Measurements from ENCODE around the gene STX1B. TPM values are rescaled to one million over a fixed set of nuclear protein-coding genes. Genes with fewer than 3 reads are reported as not detected.

The STX1B gene
- total RNA-seq, 2 donors from 2014 or later: 0.95 to 1.1 TPM

GRCh38 chr16:30998852-30999761 is 11.3 kb downstream of the STX1B start:
- DNase-seq (ENCODE audit: low spot score): no peak
- intact Hi-C loops (cut with DNase I): loop anchor here in 1 of 2 donors (5.0 kb wide), 1 partner anchor 33 kb away; the partner anchor contains the start of gene STX4

- DNase-seq (ENCODE audit: low spot score): no peak
- intact Hi-C loops (cut with DNase I): loop anchor here in 1 of 2 donors (5.0 kb wide), 1 partner anchor 34 kb away; the partner anchor contains the start of gene STX4
Observed at GRCh38 chr16:30997725-30998711, 12.4 kb downstream of the STX1B start.

GRCh38 chr16:30996985-30997724 is 13.3 kb downstream of the STX1B start:
- peak; percentile 96 for DNase-seq (ENCODE audit: low spot score)
- intact Hi-C loops (cut with DNase I): loop anchor here in 1 of 2 donors (5.0 kb wide), 1 partner anchor 35 kb away; the partner anchor contains the start of gene STX4

GRCh38 chr16:30996324-30996984 is 14.0 kb downstream of the STX1B start:
- no peak for DNase-seq (ENCODE audit: low spot score)
- intact Hi-C loops (cut with DNase I): loop anchor here in 1 of 2 donors (5.0 kb wide), 1 partner anchor 36 kb away; the partner anchor contains the start of gene STX4

GRCh38 chr16:30995927-30996323 is 14.5 kb downstream of the STX1B start:
- no peak for DNase-seq (ENCODE audit: low spot score)
- intact Hi-C loops (cut with DNase I): loop anchor here in 1 of 2 donors (5.0 kb wide), 1 partner anchor 36 kb away; the partner anchor contains the start of gene STX4

GRCh38 chr16:30992931-30993816 is 17.3 kb downstream of the STX1B start:
- intact Hi-C loops (cut with DNase I): no loop called here
- no peak for DNase-seq (ENCODE audit: low spot score)

- intact Hi-C loops (cut with DNase I): no loop called here
- DNase-seq (ENCODE audit: low spot score): no peak
Observed at GRCh38 chr16:30992276-30992780, 18.1 kb downstream of the STX1B start.

GRCh38 chr16:30991052-30991451 is 19.4 kb downstream of the STX1B start:
- intact Hi-C loops (cut with DNase I): no loop called here
- no peak for DNase-seq (ENCODE audit: low spot score)

GRCh38 chr16:30990105-30990504 is 20.3 kb downstream of the STX1B start:
- intact Hi-C loops (cut with DNase I): no loop called here
- no peak for DNase-seq (ENCODE audit: low spot score)

- intact Hi-C loops (cut with DNase I): loop anchor here in 1 of 2 donors (10.0 kb wide), 3 partner anchors 105 to 875 kb away; partner anchors contain the start of genes ARMC5 and VKORC1
- DNase-seq (ENCODE audit: low spot score): no peak
Observed at GRCh38 chr16:30989469-30990047, 20.9 kb downstream of the STX1B start.

GRCh38 chr16:30987581-30988190 is 22.8 kb downstream of the STX1B start:
- no peak for DNase-seq (ENCODE audit: low spot score)
- intact Hi-C loops (cut with DNase I): loop anchor here in 1 of 2 donors (10.0 kb wide), 3 partner anchors 107 to 877 kb away; partner anchors contain the start of genes ARMC5 and VKORC1

- intact Hi-C loops (cut with DNase I): loop anchor here in 1 of 2 donors (10.0 kb wide), 3 partner anchors 108 to 878 kb away; partner anchors contain the start of genes ARMC5 and VKORC1
- DNase-seq (ENCODE audit: low spot score): no peak
Observed at GRCh38 chr16:30986129-30986991, 24.1 kb downstream of the STX1B start.

GRCh38 chr16:30985401-30986128 is 24.9 kb downstream of the STX1B start:
- DNase-seq (ENCODE audit: low spot score): peak; percentile 87

More at GRCh38 chr16:30985401-30986128, 24.9 kb downstream of the STX1B start:
- intact Hi-C loops (cut with DNase I): loop anchor here in 1 of 2 donors (10.0 kb wide), 3 partner anchors 109 to 879 kb away; partner anchors contain the start of genes ARMC5 and VKORC1

Data from posterior vena cava (tissue), 2 donors.